Panc1 (cell line): ENCODE results near the gene GPR173. TPM values are rescaled to one million over a fixed set of nuclear protein-coding genes. Genes with fewer than 3 reads are reported as not detected.

Source experiments
- ATAC-seq: fragments of 200-7000 bp; cut with Tn5 transposase; 2 replicates; pipeline ENCODE4 v1.9.1; 2020; ENCODE audit warnings: mild to moderate bottlenecking, moderate library complexity
- BruUV-seq: library from RNA; stranded (reverse); fragments of 400-500 nt; replicated peaks from 2 replicates; lab custom pipeline; 2021; lab: Mats Ljungman, UMichigan
- CTCF ChIA-PET: fragments of 300-600 bp; sonication (Branson Sonifier 250); formaldehyde crosslinking; loops from one replicate; lab custom pipeline; 2022; ENCODE audit warnings: antibody characterized with exemption; lab: Charles Lee
- POLR2A ChIA-PET: fragments of 300-600 bp; sonication (Branson Sonifier 250); formaldehyde crosslinking; loops from one replicate; lab custom pipeline; 2022; ENCODE audit warnings: antibody characterized with exemption; lab: Charles Lee
- DNase-seq: peaks from one replicate; pipeline ENCODE4 v3.0.0-alpha.2; 2010; ENCODE audit warnings: low read depth, low spot score
- H3K27ac ChIP-seq: 2 replicates; pipeline ENCODE4 v1.5.1; 2011; ENCODE audit warnings: mild to moderate bottlenecking, low read length, inconsistent platforms
- H3K27me3 ChIP-seq: fragments of 200-500 bp; sonication (Bioruptor generic); 2 replicates; pipeline ENCODE4 v1.6.0; 2014; ENCODE audit warnings: low read length, inconsistent platforms; ENCODE audit not compliant: control insufficient read depth, insufficient read depth
- H3K36me3 ChIP-seq: fragments of 200-500 bp; sonication (Bioruptor generic); 2 replicates; pipeline ENCODE4 v1.5.1; 2014; ENCODE audit warnings: inconsistent platforms, mild to moderate bottlenecking, low read length, moderate library complexity; ENCODE audit not compliant: control insufficient read depth, insufficient read depth
- H3K4me1 ChIP-seq: 2 replicates; pipeline ENCODE4 v1.5.1; 2011; ENCODE audit warnings: inconsistent platforms, mild to moderate bottlenecking, low read length, moderate library complexity; ENCODE audit not compliant: control insufficient read depth, insufficient read depth
- H3K4me3 ChIP-seq, 2 experiments: 2 replicates each; pipeline ENCODE4 v1.5.1; 2011 to 2012; ENCODE audit warnings: low read depth in 2 of 2, low read length in 2 of 2, mild to moderate bottlenecking in 2 of 2, inconsistent platforms in 1 of 2, moderate library complexity in 1 of 2
- H3K9me3 ChIP-seq: fragments of 200-500 bp; sonication (Bioruptor generic); 2 replicates; pipeline ENCODE4 v1.5.1; 2014; ENCODE audit warnings: low read depth, mild to moderate bottlenecking, inconsistent platforms, low read length, moderate library complexity; ENCODE audit not compliant: control insufficient read depth, insufficient read depth
- POLR2AphosphoS5 ChIP-seq: IDR thresholded peaks from 2 replicates; pipeline ENCODE4 v1.6.1; 2012; ENCODE audit warnings: mild to moderate bottlenecking, low read depth, low read length, moderate library complexity
- REST ChIP-seq, 2 experiments: IDR thresholded peaks; 2 replicates each; pipeline ENCODE4 v1.6.1; 2011 to 2012; ENCODE audit warnings: low read depth in 2 of 2, control low read depth in 1 of 2, low read length in 1 of 2, mild to moderate bottlenecking in 1 of 2, moderate library complexity in 1 of 2; ENCODE audit not compliant: insufficient read depth in 1 of 2
- SIN3A ChIP-seq: IDR thresholded peaks from 2 replicates; pipeline ENCODE4 v1.6.1; 2012; ENCODE audit warnings: low read depth, mild to moderate bottlenecking, low read length, moderate library complexity, borderline replicate concordance; ENCODE audit not compliant: insufficient read depth
- TCF7L2 ChIP-seq: IDR thresholded peaks from 2 replicates; pipeline ENCODE4 v1.6.1; 2011; ENCODE audit warnings: mild to moderate bottlenecking, low read depth, low read length, inconsistent platforms
- in situ Hi-C: cut with HindIII; loops from 2 replicates; pipeline ENCODE4 v1.10.0; 2016; ENCODE audit warnings: low sequenced_read_pairs, low pct_unique_long_range_greater_than_20kb
- intact Hi-C: fragments of 100-400 bp; cut with micrococcal nuclease; formaldehyde crosslinking; loops from one replicate; pipeline ENCODE4 v1.10.0; 2022; ENCODE audit not compliant: unreplicated experiment
- total RNA-seq: library from RNA; stranded (reverse); gene quantifications from one replicate; pipeline ENCODE4 v1.2.1, GENCODE V29; 2021; ENCODE audit not compliant: unreplicated experiment
- TF ChIP-seq, protein P1 (sequence below): fragments of 450-650 bp; IDR thresholded peaks from 2 replicates; pipeline ENCODE4 v1.5.1; 2017; ENCODE audit warnings: mild to moderate bottlenecking

Gene GPR173
- total RNA-seq, 1 experiment from 2014 or later, result 0.13 TPM

DNA sequence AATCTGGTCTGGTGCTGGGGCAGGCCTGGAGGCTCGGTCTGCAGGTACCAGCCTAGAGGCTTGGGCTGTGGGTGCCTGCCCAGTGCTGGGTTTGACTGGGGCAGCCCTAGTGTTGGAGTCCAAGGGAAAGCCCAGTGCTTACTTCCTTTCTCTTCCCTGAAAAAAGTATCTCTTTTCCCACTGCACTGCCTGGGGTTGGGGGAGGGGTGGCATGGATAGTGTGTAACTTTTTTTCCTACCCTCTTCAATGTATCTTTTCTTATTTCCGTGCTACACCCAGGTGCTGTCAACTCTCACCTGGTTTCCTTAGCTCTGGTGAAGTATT, 66.9 kb downstream of the GPR173 start:
- CTCF ChIA-PET, result no interaction called here
- H3K27ac ChIP-seq, result peak overlapping the region; percentile 70

DNA sequence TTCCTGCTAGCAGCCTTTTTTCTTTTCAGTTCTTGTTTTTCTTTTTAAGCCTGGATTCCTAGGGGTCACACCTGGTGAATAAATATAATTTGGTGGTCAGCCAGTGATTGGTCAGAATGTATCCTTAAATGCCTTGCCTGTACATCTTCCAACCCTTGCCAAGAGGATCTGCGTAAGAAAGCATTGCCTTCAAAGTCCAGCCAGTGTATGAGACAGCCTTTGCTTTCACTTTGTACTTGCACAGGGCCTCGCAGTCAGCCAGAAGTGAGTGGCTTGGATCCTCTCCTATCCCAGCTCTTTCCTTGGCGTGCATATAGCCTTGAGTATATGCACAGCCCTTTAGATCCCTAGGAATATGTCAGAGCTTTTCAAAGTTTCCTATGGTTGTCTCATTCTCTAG, 67.5 kb downstream of the GPR173 start:
- H3K36me3 ChIP-seq, result no peaks in the 10 kb centered on the region
- DNase-seq (no peak), ATAC-seq (peak; percentile 92)
- no TSS peak for BruUV-seq
- H3K27ac ChIP-seq, result peak overlapping the region; percentile 70
- no peaks in the 10 kb centered on the region for H3K9me3 ChIP-seq
- ChIA-PET POLR2A (no interaction called here), CTCF (no interaction called here)
- in situ Hi-C loops, result no loop called here
- peak overlapping the region in 1 of 2 experiments; percentile 27; a peak in 2 of 4 replicates for H3K4me3 ChIP-seq
- peaks cover 6% of the 10 kb centered on the region; the same call in 1 of the 2 replicates for H3K4me1 ChIP-seq
- H3K27me3 ChIP-seq, result no peaks in the 10 kb centered on the region
- intact Hi-C loops, result no loop called here
- TF ChIP-seq, protein P1, sequence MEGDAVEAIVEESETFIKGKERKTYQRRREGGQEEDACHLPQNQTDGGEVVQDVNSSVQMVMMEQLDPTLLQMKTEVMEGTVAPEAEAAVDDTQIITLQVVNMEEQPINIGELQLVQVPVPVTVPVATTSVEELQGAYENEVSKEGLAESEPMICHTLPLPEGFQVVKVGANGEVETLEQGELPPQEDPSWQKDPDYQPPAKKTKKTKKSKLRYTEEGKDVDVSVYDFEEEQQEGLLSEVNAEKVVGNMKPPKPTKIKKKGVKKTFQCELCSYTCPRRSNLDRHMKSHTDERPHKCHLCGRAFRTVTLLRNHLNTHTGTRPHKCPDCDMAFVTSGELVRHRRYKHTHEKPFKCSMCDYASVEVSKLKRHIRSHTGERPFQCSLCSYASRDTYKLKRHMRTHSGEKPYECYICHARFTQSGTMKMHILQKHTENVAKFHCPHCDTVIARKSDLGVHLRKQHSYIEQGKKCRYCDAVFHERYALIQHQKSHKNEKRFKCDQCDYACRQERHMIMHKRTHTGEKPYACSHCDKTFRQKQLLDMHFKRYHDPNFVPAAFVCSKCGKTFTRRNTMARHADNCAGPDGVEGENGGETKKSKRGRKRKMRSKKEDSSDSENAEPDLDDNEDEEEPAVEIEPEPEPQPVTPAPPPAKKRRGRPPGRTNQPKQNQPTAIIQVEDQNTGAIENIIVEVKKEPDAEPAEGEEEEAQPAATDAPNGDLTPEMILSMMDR, result no peak
- no peak for TF ChIP-seq TCF7L2
- no peak for TF ChIP-seq SIN3A
- no peak for TF ChIP-seq POLR2AphosphoS5
- TF ChIP-seq REST (IDR thresholded peaks at IDR 0.05; ENCODE audit: insufficient read depth in 1 of 2, low read depth in 2 of 2, low read length in 1 of 2), result no peak

More for the DNA sequence above, 66.9 kb downstream of the GPR173 start:
- TF ChIP-seq, protein P1, result no peak
- TF ChIP-seq POLR2AphosphoS5, result no peak
- TF ChIP-seq SIN3A, result no peak
- no peak for TF ChIP-seq TCF7L2
- TF ChIP-seq REST (IDR thresholded peaks at IDR 0.05; ENCODE audit: insufficient read depth in 1 of 2, low read depth in 2 of 2, low read length in 1 of 2), result no peak
- Histone ChIP-seq H3K27me3 (no peaks in the 10 kb centered on the region), H3K4me3 (no peak overlapping the region), H3K9me3 (no peaks in the 10 kb centered on the region), H3K4me1 (peaks cover 6% of the 10 kb centered on the region; the same call in 1 of the 2 replicates), H3K36me3 (no peaks in the 10 kb centered on the region)
- in situ Hi-C loops (no loop called here), intact Hi-C loops (no loop called here)
- peak; percentile 47; the same call in 1 of the 2 replicates for ATAC-seq
- POLR2A ChIA-PET, result no interaction called here
- BruUV-seq, result no TSS peak
- no peak for DNase-seq
